ENCODE results near the gene BRICD5. TPM values are rescaled to one million over a fixed set of nuclear protein-coding genes. Genes with fewer than 3 reads are reported as not detected.

BRICD5 gene
- total and polyA plus RNA-seq, 4 experiments from 2014 or later: 0.39 to 33.4 (median 32.4) TPM; not detected in 1

- peak in 1 of 5 donors; percentile 29 for DNase-seq
- intact Hi-C loops (cut with micrococcal nuclease): loop anchor here (5.0 kb wide), 1 partner anchor 236 kb away; the partner anchor contains the start of gene TBL3
- Mint-ChIP-seq H3K9me3 (no peaks in the 10 kb centered on the region), H3K4me3 (no peak overlapping the region), H3K27me3 (no peaks in the 10 kb centered on the region), H3K27ac (no peak overlapping the region), H3K36me3 (peaks cover 6 to 26% of the 10 kb centered on the region in 2 donors), H3K4me1 (peaks cover 16 to 47% (median 34%) of the 10 kb centered on the region in 4 donors)
- no peak overlapping the region for H3K27ac ChIP-seq (ENCODE audit: low read depth, low read length)
- CTCF ChIA-PET (ENCODE audit: partially characterized antibody): no interaction called here
- H3K27me3 ChIP-seq (ENCODE audit: insufficient read depth, low read length): no peaks in the 10 kb centered on the region
- no peak overlapping the region for H3K4me3 ChIP-seq (ENCODE audit: low read length in 2 of 2)
- H3K36me3 ChIP-seq (ENCODE audit: insufficient read depth, low read length): peaks cover 19% of the 10 kb centered on the region
- POLR2A ChIA-PET (ENCODE audit: partially characterized antibody): interaction anchor here (0.7 to 1.7 kb wide), 3 partner anchors 43 to 324 kb away, joined by 3 to 4 read pairs (median 4); partner anchors contain the start of genes ECI1 and TRAF7
- H3K9me3 ChIP-seq (ENCODE audit: control insufficient read depth in 1 of 2, low read length in 2 of 2): no peaks in the 10 kb centered on the region
- H3K4me1 ChIP-seq (ENCODE audit: insufficient read depth, low read length): peaks cover 45% of the 10 kb centered on the region
Observed at GRCh38 chr16:2208772-2209171, 1.9 kb downstream of the BRICD5 start.

GRCh38 chr16:2208308-2208707 is 2.4 kb downstream of the BRICD5 start:
- Histone ChIP-seq H3K27ac (ENCODE audit: low read depth, low read length) (no peak overlapping the region), H3K4me3 (ENCODE audit: low read length in 2 of 2) (no peak overlapping the region), H3K9me3 (ENCODE audit: control insufficient read depth in 1 of 2, low read length in 2 of 2) (no peaks in the 10 kb centered on the region), H3K4me1 (ENCODE audit: insufficient read depth, low read length) (peaks cover 40% of the 10 kb centered on the region), H3K27me3 (ENCODE audit: insufficient read depth, low read length) (no peaks in the 10 kb centered on the region), H3K36me3 (ENCODE audit: insufficient read depth, low read length) (peaks cover 19% of the 10 kb centered on the region)
- ChIA-PET CTCF (ENCODE audit: partially characterized antibody) (no interaction called here), POLR2A (ENCODE audit: partially characterized antibody) (interaction anchor here (0.7 to 1.7 kb wide), 3 partner anchors 44 to 324 kb away, joined by 3 to 4 read pairs (median 4); partner anchors contain the start of genes ECI1 and TRAF7)
- no peaks in the 10 kb centered on the region for H3K27me3 Mint-ChIP-seq
- no peaks in the 10 kb centered on the region for H3K9me3 Mint-ChIP-seq
- peaks cover 15 to 46% (median 29%) of the 10 kb centered on the region in 4 donors for H3K4me1 Mint-ChIP-seq
- no peak overlapping the region for H3K4me3 Mint-ChIP-seq
- intact Hi-C loops (cut with micrococcal nuclease): loop anchor here (5.0 kb wide), 1 partner anchor 236 kb away; the partner anchor contains the start of gene TBL3
- peaks cover 6 to 25% of the 10 kb centered on the region in 2 donors for H3K36me3 Mint-ChIP-seq
- H3K27ac Mint-ChIP-seq: no peak overlapping the region
- DNase-seq: peak in 1 of 5 donors; percentile 31

GRCh38 chr16:2207872-2208271 is 2.8 kb downstream of the BRICD5 start:
- Mint-ChIP-seq H3K9me3 (no peaks in the 10 kb centered on the region), H3K27me3 (no peaks in the 10 kb centered on the region), H3K36me3 (peaks cover 6 to 23% of the 10 kb centered on the region in 2 donors), H3K4me3 (peak overlapping the region; percentile 28 to 69 (median 60)), H3K27ac (peak overlapping the region in 4 of 7 donors; percentile 42 to 74 (median 69)), H3K4me1 (peaks cover 13 to 42% (median 26%) of the 10 kb centered on the region in 4 donors)
- ChIA-PET CTCF (ENCODE audit: partially characterized antibody) (no interaction called here), POLR2A (ENCODE audit: partially characterized antibody) (interaction anchor here (0.7 to 1.7 kb wide), 3 partner anchors 44 to 325 kb away, joined by 3 to 4 read pairs (median 4); partner anchors contain the start of genes ECI1 and TRAF7)
- intact Hi-C loops (cut with micrococcal nuclease): loop anchor here (5.0 kb wide), 1 partner anchor 236 kb away; the partner anchor contains the start of gene TBL3
- H3K4me1 ChIP-seq (ENCODE audit: insufficient read depth, low read length): peaks cover 36% of the 10 kb centered on the region
- no peak for DNase-seq
- no peak overlapping the region for H3K4me3 ChIP-seq (ENCODE audit: low read length in 2 of 2)
- peaks cover 19% of the 10 kb centered on the region for H3K36me3 ChIP-seq (ENCODE audit: insufficient read depth, low read length)
- no peaks in the 10 kb centered on the region for H3K27me3 ChIP-seq (ENCODE audit: insufficient read depth, low read length)
- H3K27ac ChIP-seq (ENCODE audit: low read depth, low read length): no peak overlapping the region
- no peaks in the 10 kb centered on the region for H3K9me3 ChIP-seq (ENCODE audit: control insufficient read depth in 1 of 2, low read length in 2 of 2)

GRCh38 chr16:2206780-2207433 is 3.8 kb downstream of the BRICD5 start:
- ChIA-PET CTCF (ENCODE audit: partially characterized antibody) (interaction anchor here (0.9 to 1.4 kb wide), 3 partner anchors 8 to 66 kb away, joined by 3 to 4 read pairs (median 3); partner anchors contain the start of genes ECI1 and PGP), POLR2A (ENCODE audit: partially characterized antibody) (interaction anchor here (0.6 to 5.3 kb wide), 9 partner anchors 8 to 476 kb away, joined by 3 to 48 read pairs (median 7); partner anchors contain the start of genes CASKIN1, E4F1, ECI1 and KCTD5)
- Mint-ChIP-seq H3K27me3 (no peaks in the 10 kb centered on the region), H3K9me3 (no peaks in the 10 kb centered on the region), H3K4me3 (peak overlapping the region in 6 of 8 donors; percentile 27 to 84 (median 72)), H3K27ac (peak overlapping the region in 3 of 7 donors; percentile 6 to 72 (median 25)), H3K36me3 (peaks cover 6 to 22% of the 10 kb centered on the region in 2 donors), H3K4me1 (peaks cover 12 to 33% (median 20%) of the 10 kb centered on the region in 4 donors)
- Histone ChIP-seq H3K27me3 (ENCODE audit: insufficient read depth, low read length) (no peaks in the 10 kb centered on the region), H3K9me3 (ENCODE audit: control insufficient read depth in 1 of 2, low read length in 2 of 2) (no peaks in the 10 kb centered on the region), H3K36me3 (ENCODE audit: insufficient read depth, low read length) (peaks cover 12% of the 10 kb centered on the region), H3K27ac (ENCODE audit: low read depth, low read length) (peak overlapping the region; percentile 90), H3K4me3 (ENCODE audit: low read length in 2 of 2) (no peak overlapping the region), H3K4me1 (ENCODE audit: insufficient read depth, low read length) (peaks cover 26% of the 10 kb centered on the region)
- peak in 1 of 5 donors; percentile 49 for DNase-seq
- intact Hi-C loops (cut with micrococcal nuclease): loop anchor here (5.0 kb wide), 1 partner anchor 235 kb away; the partner anchor contains the start of gene TBL3

GRCh38 chr16:2206420-2206779 is 4.3 kb downstream of the BRICD5 start:
- DNase-seq: peak in 1 of 5 donors; percentile 42
- peak overlapping the region; percentile 42 to 87 (median 74) for H3K4me3 Mint-ChIP-seq
- no peaks in the 10 kb centered on the region for H3K9me3 Mint-ChIP-seq
- H3K27ac Mint-ChIP-seq: peak overlapping the region in 6 of 7 donors; percentile 24 to 89 (median 76)
- peak overlapping the region in 1 of 2 donors; percentile 89 for H3K4me3 ChIP-seq (ENCODE audit: low read length in 2 of 2)
- POLR2A ChIA-PET (ENCODE audit: partially characterized antibody): interaction anchor here (0.6 to 5.3 kb wide), 15 partner anchors 9 to 476 kb away, joined by 3 to 48 read pairs (median 4); partner anchors contain the start of genes AMDHD2, CASKIN1, E4F1 and ECI1
- H3K36me3 Mint-ChIP-seq: peaks cover 6 to 19% of the 10 kb centered on the region in 2 donors
- peak overlapping the region; percentile 90 for H3K27ac ChIP-seq (ENCODE audit: low read depth, low read length)
- H3K4me1 Mint-ChIP-seq: peaks cover 12 to 29% (median 18%) of the 10 kb centered on the region in 4 donors
- H3K36me3 ChIP-seq (ENCODE audit: insufficient read depth, low read length): peaks cover 11% of the 10 kb centered on the region
- H3K27me3 Mint-ChIP-seq: no peaks in the 10 kb centered on the region
- no peaks in the 10 kb centered on the region for H3K27me3 ChIP-seq (ENCODE audit: insufficient read depth, low read length)
- intact Hi-C loops (cut with micrococcal nuclease): loop anchor here (5.0 kb wide), 1 partner anchor 234 kb away; the partner anchor contains the start of gene TBL3
- CTCF ChIA-PET (ENCODE audit: partially characterized antibody): interaction anchor here (0.9 to 1.4 kb wide), 3 partner anchors 9 to 66 kb away, joined by 3 to 4 read pairs (median 3); partner anchors contain the start of genes ECI1 and PGP
- peaks cover 26% of the 10 kb centered on the region for H3K4me1 ChIP-seq (ENCODE audit: insufficient read depth, low read length)
- no peaks in the 10 kb centered on the region for H3K9me3 ChIP-seq (ENCODE audit: control insufficient read depth in 1 of 2, low read length in 2 of 2)

- H3K4me3 Mint-ChIP-seq: peak overlapping the region; percentile 71 to 87 (median 76)
Observed at GRCh38 chr16:2205967-2206313, 4.7 kb downstream of the BRICD5 start.

More at GRCh38 chr16:2205967-2206313, 4.7 kb downstream of the BRICD5 start:
- peak overlapping the region; percentile 59 to 89 (median 78) for H3K27ac Mint-ChIP-seq
- H3K9me3 Mint-ChIP-seq: no peaks in the 10 kb centered on the region
- Histone ChIP-seq H3K9me3 (ENCODE audit: control insufficient read depth in 1 of 2, low read length in 2 of 2) (no peaks in the 10 kb centered on the region), H3K4me3 (ENCODE audit: low read length in 2 of 2) (peak overlapping the region; percentile 47 to 89), H3K27me3 (ENCODE audit: insufficient read depth, low read length) (no peaks in the 10 kb centered on the region), H3K27ac (ENCODE audit: low read depth, low read length) (peak overlapping the region; percentile 90), H3K36me3 (ENCODE audit: insufficient read depth, low read length) (peaks cover 11% of the 10 kb centered on the region), H3K4me1 (ENCODE audit: insufficient read depth, low read length) (peaks cover 26% of the 10 kb centered on the region)
- no peaks in the 10 kb centered on the region for H3K27me3 Mint-ChIP-seq
- H3K36me3 Mint-ChIP-seq: peaks cover 6 to 19% of the 10 kb centered on the region in 2 donors
- POLR2A ChIA-PET (ENCODE audit: partially characterized antibody): interaction anchor here (0.6 to 5.3 kb wide), 20 partner anchors 9 to 477 kb away, joined by 3 to 48 read pairs (median 4); partner anchors contain the start of genes AMDHD2, ATP6V0C, CASKIN1 and E4F1
- peaks cover 12 to 29% (median 18%) of the 10 kb centered on the region in 4 donors for H3K4me1 Mint-ChIP-seq
- CTCF ChIA-PET (ENCODE audit: partially characterized antibody): interaction anchor here (1.1 to 1.4 kb wide), 2 partner anchors 9 to 45 kb away, joined by 3 to 4 read pairs; partner anchors contain the start of genes ECI1 and PGP
- DNase-seq: no peak
- intact Hi-C loops (cut with micrococcal nuclease): loop anchor here (1.0 to 5.0 kb wide), 5 partner anchors 9 to 234 kb away; partner anchors contain the start of genes E4F1, RNPS1, TBL3 and TRAF7
